ENCODE measurements around the gene NHLRC2. TPM values are rescaled to one million over a fixed set of nuclear protein-coding genes. Genes with fewer than 3 reads are reported as not detected.
A peak's percentile ranks its signal among the peaks of the same experiment; 100 is the strongest.

Gene NHLRC2
- total and polyA plus RNA-seq, 10 of the 15 experiments (the other 5 are each of a cell fraction or from before 2014, with no cell fraction given), result 1.9 to 31.3 (median 15.9) TPM

DNA sequence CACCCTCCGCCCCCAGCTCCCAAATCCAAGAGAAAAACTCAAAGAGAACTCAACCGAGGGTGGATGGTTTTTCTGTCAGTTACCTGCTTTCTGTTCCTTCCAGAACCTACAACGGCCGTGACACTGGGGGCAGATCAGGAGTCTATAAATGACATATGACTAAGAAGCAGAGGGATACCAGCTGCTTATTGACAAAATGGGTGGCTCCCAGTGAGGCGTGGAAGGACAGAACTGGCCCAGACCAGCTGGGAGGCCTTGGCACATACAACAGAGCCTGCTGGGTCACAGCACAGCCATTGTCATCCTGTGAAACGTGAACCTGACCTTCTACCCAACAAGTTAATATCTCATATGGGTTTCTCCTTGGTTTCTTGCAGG is 104.9 kb downstream of the NHLRC2 start:
- Histone ChIP-seq H3K9me3 (replicated peaks; ENCODE audit: control insufficient read depth, insufficient read depth, low read length) (peaks cover 1% of the 10 kb centered on the region; the same call in 2 of the 3 replicates), H3K4me1 (ENCODE audit: control insufficient read depth, insufficient read depth, low read length) (peaks cover 41% of the 10 kb centered on the region), H3K27me3 (replicated peaks in 1 of 2; ENCODE audit: control insufficient read depth in 2 of 2, insufficient read depth in 2 of 2, low read length in 1 of 2) (no peaks in the 10 kb centered on the region), H3K79me2 (ENCODE audit: control insufficient read depth, insufficient read depth, low read length) (no peaks in the 10 kb centered on the region), H3K36me3 (ENCODE audit: control insufficient read depth in 2 of 2, insufficient read depth in 2 of 2, low read length in 1 of 2) (no peaks in the 10 kb centered on the region), H4K20me1 (ENCODE audit: control insufficient read depth, insufficient read depth) (no peaks in the 10 kb centered on the region), H2AFZ (ENCODE audit: control insufficient read depth, low read depth, low read length) (peak overlapping the region; percentile 11), H3K27ac (ENCODE audit: control insufficient read depth, insufficient read depth) (peak overlapping the region; percentile 87), H3K4me2 (ENCODE audit: control insufficient read depth, insufficient read depth) (peak overlapping the region; percentile 24), H3K9ac (ENCODE audit: control insufficient read depth, insufficient read depth, low read length) (peak overlapping the region; percentile 36; the same call in 1 of the 2 replicates), H3K4me3 (no peak overlapping the region)
- ChIA-PET SMC1A (ENCODE audit: uncharacterized antibody, unreplicated experiment) (interaction anchor here (0.7 to 4.3 kb wide), 12 partner anchors 11 to 110 kb away, joined by 3 to 32 read pairs (median 4); no protein-coding TSS in a partner anchor), RAD21 (ENCODE audit: unreplicated experiment) (interaction anchor here (0.9 to 4.6 kb wide), 10 partner anchors 23 to 143 kb away, joined by 3 to 31 read pairs (median 7); partner anchors contain the start of gene ADRB1), POLR2A (interaction anchor here (0.5 to 2.2 kb wide), 4 partner anchors 11 to 119 kb away, joined by 3 to 7 read pairs (median 5); no protein-coding TSS in a partner anchor), CTCF (interaction anchor here (0.6 to 1.4 kb wide), 4 partner anchors 24 to 160 kb away, joined by 3 to 4 read pairs (median 3); no protein-coding TSS in a partner anchor)
- FAIRE-seq (no peak), DNase-seq (ENCODE audit: low read depth, low spot score) (no peak), ATAC-seq (peak; percentile 67)
- 14% methylated on average over 6 of the region's 6 CpGs for WGBS (ENCODE audit: insufficient coverage, insufficient replicate concordance, low lambda C conversion rate, missing lambda C conversion rate)
- intact Hi-C loops (cut with micrococcal nuclease; ENCODE audit: unreplicated experiment) (loop anchor here (2.0 kb wide), 1 partner anchor 65 kb away; no protein-coding TSS in a partner anchor), in situ Hi-C loops (cut with MboI) (no loop called here)
- BruUV-seq (replicated peaks), result no TSS peak
- peak; percentile 27; the same call in 1 of the 2 replicates for TF ChIP-seq RUNX3 (IDR thresholded peaks at IDR 0.05; ENCODE audit: low read length)
- TF ChIP-seq POU2F2 (IDR thresholded peaks at IDR 0.05; ENCODE audit: borderline replicate concordance, low read depth, low read length), result peak; percentile 31; the same call in 1 of the 3 replicates
- TF ChIP-seq, protein P1, sequence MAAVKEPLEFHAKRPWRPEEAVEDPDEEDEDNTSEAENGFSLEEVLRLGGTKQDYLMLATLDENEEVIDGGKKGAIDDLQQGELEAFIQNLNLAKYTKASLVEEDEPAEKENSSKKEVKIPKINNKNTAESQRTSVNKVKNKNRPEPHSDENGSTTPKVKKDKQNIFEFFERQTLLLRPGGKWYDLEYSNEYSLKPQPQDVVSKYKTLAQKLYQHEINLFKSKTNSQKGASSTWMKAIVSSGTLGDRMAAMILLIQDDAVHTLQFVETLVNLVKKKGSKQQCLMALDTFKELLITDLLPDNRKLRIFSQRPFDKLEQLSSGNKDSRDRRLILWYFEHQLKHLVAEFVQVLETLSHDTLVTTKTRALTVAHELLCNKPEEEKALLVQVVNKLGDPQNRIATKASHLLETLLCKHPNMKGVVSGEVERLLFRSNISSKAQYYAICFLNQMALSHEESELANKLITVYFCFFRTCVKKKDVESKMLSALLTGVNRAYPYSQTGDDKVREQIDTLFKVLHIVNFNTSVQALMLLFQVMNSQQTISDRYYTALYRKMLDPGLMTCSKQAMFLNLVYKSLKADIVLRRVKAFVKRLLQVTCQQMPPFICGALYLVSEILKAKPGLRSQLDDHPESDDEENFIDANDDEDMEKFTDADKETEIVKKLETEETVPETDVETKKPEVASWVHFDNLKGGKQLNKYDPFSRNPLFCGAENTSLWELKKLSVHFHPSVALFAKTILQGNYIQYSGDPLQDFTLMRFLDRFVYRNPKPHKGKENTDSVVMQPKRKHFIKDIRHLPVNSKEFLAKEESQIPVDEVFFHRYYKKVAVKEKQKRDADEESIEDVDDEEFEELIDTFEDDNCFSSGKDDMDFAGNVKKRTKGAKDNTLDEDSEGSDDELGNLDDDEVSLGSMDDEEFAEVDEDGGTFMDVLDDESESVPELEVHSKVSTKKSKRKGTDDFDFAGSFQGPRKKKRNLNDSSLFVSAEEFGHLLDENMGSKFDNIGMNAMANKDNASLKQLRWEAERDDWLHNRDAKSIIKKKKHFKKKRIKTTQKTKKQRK (IDR thresholded peaks at IDR 0.05; ENCODE audit: low read depth, low read length), result no peak
- peak; percentile 72; the same call in 1 of the 2 replicates for TF ChIP-seq YY1 (IDR thresholded peaks at IDR 0.05; ENCODE audit: low read depth, low read length)
- 0 out of 4 replicates have a peak, but pooled peaks of 1 of the 2 experiments have one; percentile 12 for TF ChIP-seq BHLHE40 (IDR thresholded peaks at IDR 0.05; ENCODE audit: borderline replicate concordance in 1 of 2, low read depth in 2 of 2, low read length in 1 of 2)
- peak; percentile 94 for TF ChIP-seq TCF12 (IDR thresholded peaks at IDR 0.05; ENCODE audit: low read depth, low read length)
- 0 out of 2 replicates have a peak, but pooled peaks have one; percentile 10 for TF ChIP-seq ZBED1 (IDR thresholded peaks at IDR 0.05; ENCODE audit: borderline replicate concordance)
- no peak for TF ChIP-seq RAD21 (IDR thresholded peaks at IDR 0.05; ENCODE audit: insufficient read depth, low read depth, low read length)
- no peak for TF ChIP-seq SUZ12 (IDR thresholded peaks at IDR 0.05; ENCODE audit: unreplicated experiment)
- TF ChIP-seq MEF2A (IDR thresholded peaks at IDR 0.05; ENCODE audit: insufficient read depth, low read depth, low read length), result peak; percentile 86
- TF ChIP-seq GABPA (IDR thresholded peaks at IDR 0.05; ENCODE audit: low read depth), result 0 out of 2 replicates have a peak, but pooled peaks have one; percentile 13
- TF ChIP-seq, protein P2, sequence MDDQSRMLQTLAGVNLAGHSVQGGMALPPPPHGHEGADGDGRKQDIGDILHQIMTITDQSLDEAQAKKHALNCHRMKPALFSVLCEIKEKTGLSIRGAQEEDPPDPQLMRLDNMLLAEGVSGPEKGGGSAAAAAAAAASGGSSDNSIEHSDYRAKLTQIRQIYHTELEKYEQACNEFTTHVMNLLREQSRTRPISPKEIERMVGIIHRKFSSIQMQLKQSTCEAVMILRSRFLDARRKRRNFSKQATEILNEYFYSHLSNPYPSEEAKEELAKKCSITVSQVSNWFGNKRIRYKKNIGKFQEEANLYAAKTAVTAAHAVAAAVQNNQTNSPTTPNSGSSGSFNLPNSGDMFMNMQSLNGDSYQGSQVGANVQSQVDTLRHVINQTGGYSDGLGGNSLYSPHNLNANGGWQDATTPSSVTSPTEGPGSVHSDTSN (IDR thresholded peaks at IDR 0.05; ENCODE audit: insufficient replicate concordance, low read depth, low read length), result peak; percentile 72
- TF ChIP-seq NR2F1 (conservative IDR thresholded peaks at IDR 0.05), result peak; percentile 26; the same call in 1 of the 2 replicates
- TF ChIP-seq, protein P3, sequence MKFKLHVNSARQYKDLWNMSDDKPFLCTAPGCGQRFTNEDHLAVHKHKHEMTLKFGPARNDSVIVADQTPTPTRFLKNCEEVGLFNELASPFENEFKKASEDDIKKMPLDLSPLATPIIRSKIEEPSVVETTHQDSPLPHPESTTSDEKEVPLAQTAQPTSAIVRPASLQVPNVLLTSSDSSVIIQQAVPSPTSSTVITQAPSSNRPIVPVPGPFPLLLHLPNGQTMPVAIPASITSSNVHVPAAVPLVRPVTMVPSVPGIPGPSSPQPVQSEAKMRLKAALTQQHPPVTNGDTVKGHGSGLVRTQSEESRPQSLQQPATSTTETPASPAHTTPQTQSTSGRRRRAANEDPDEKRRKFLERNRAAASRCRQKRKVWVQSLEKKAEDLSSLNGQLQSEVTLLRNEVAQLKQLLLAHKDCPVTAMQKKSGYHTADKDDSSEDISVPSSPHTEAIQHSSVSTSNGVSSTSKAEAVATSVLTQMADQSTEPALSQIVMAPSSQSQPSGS (IDR thresholded peaks at IDR 0.05; ENCODE audit: low read length), result peak; percentile 66; the same call in 1 of the 2 replicates
- no peak for TF ChIP-seq CREB1 (IDR thresholded peaks at IDR 0.05; ENCODE audit: low read depth)
- no peak for TF ChIP-seq TAF1 (IDR thresholded peaks at IDR 0.05; ENCODE audit: borderline replicate concordance, low read depth, low read length)
- peak; percentile 58; the same call in 1 of the 2 replicates for TF ChIP-seq POLR2A (IDR thresholded peaks at IDR 0.05; ENCODE audit: low read depth, low read length)
- TF ChIP-seq SPI1 (IDR thresholded peaks at IDR 0.05; ENCODE audit: borderline replicate concordance, insufficient read depth, low read depth, low read length), result peak; percentile 34; the same call in 1 of the 2 replicates
- TF ChIP-seq CHD4 (IDR thresholded peaks at IDR 0.05), result no peak
